ENCODE results near the gene PRR16. TPM values are rescaled to one million over a fixed set of nuclear protein-coding genes. Genes with fewer than 3 reads are reported as not detected.

The PRR16 gene
- total RNA-seq, 4 donors from 2014 or later, result 2.2 to 19.7 (median 5.9) TPM

GRCh38 chr5:120717381-120717780, 253.3 kb downstream of the PRR16 start:
- Histone ChIP-seq H3K27ac (no peak overlapping the region), H3K27me3 (no peaks in the 10 kb centered on the region), H3K36me3 (no peaks in the 10 kb centered on the region), H3K9me3 (no peaks in the 10 kb centered on the region), H3K4me1 (no peaks in the 10 kb centered on the region), H3K4me3 (no peak overlapping the region)
- no peak for DNase-seq
- intact Hi-C loops (cut with DNase I; ENCODE audit: low total_unique reads), result no loop called here
- TF ChIP-seq POLR2A (IDR thresholded peaks at IDR 0.05), result no peak
- TF ChIP-seq CTCF (IDR thresholded peaks at IDR 0.05), result no peak

GRCh38 chr5:120730214-120730613, 266.1 kb downstream of the PRR16 start:
- intact Hi-C loops (cut with DNase I; ENCODE audit: low total_unique reads), result no loop called here
- TF ChIP-seq POLR2A (IDR thresholded peaks at IDR 0.05) (no peak), CTCF (IDR thresholded peaks at IDR 0.05) (no peak)
- no peaks in the 10 kb centered on the region for H3K36me3 ChIP-seq

GRCh38 chr5:120734033-120734432, 269.9 kb downstream of the PRR16 start:
- intact Hi-C loops (cut with DNase I; ENCODE audit: low total_unique reads), result no loop called here
- H3K4me1 ChIP-seq, result no peaks in the 10 kb centered on the region
- no peak for DNase-seq
- no peaks in the 10 kb centered on the region for H3K27me3 ChIP-seq
- H3K27ac ChIP-seq, result no peak overlapping the region
- no peaks in the 10 kb centered on the region for H3K36me3 ChIP-seq
- H3K4me3 ChIP-seq, result no peak overlapping the region
- H3K9me3 ChIP-seq, result no peaks in the 10 kb centered on the region
- TF ChIP-seq POLR2A (IDR thresholded peaks at IDR 0.05) (no peak), CTCF (IDR thresholded peaks at IDR 0.05) (no peak)

More at GRCh38 chr5:120730214-120730613, 266.1 kb downstream of the PRR16 start:
- Histone ChIP-seq H3K9me3 (no peaks in the 10 kb centered on the region), H3K4me1 (no peaks in the 10 kb centered on the region), H3K27me3 (no peaks in the 10 kb centered on the region), H3K4me3 (no peak overlapping the region), H3K27ac (no peak overlapping the region)
- no peak for DNase-seq

- DNase-seq, result no peak
- H3K9me3 ChIP-seq, result no peaks in the 10 kb centered on the region
- no peak overlapping the region for H3K4me3 ChIP-seq
- intact Hi-C loops (cut with DNase I; ENCODE audit: low total_unique reads), result no loop called here
- H3K27me3 ChIP-seq, result no peaks in the 10 kb centered on the region
- H3K27ac ChIP-seq, result no peak overlapping the region
- TF ChIP-seq CTCF (IDR thresholded peaks at IDR 0.05) (no peak), POLR2A (IDR thresholded peaks at IDR 0.05) (no peak)
- no peaks in the 10 kb centered on the region for H3K4me1 ChIP-seq
- H3K36me3 ChIP-seq, result no peaks in the 10 kb centered on the region
Observed at GRCh38 chr5:120735076-120735475, 271.0 kb downstream of the PRR16 start.

Small RNAs within 50 kb of the gene (small RNA-seq; reads per million reads assigned to genes)
- not detected for gene PRELID3BP8
- gene RNU4-69P, result not detected
